ENCODE measurements around the gene DPP6.

The DPP6 gene

DNA sequence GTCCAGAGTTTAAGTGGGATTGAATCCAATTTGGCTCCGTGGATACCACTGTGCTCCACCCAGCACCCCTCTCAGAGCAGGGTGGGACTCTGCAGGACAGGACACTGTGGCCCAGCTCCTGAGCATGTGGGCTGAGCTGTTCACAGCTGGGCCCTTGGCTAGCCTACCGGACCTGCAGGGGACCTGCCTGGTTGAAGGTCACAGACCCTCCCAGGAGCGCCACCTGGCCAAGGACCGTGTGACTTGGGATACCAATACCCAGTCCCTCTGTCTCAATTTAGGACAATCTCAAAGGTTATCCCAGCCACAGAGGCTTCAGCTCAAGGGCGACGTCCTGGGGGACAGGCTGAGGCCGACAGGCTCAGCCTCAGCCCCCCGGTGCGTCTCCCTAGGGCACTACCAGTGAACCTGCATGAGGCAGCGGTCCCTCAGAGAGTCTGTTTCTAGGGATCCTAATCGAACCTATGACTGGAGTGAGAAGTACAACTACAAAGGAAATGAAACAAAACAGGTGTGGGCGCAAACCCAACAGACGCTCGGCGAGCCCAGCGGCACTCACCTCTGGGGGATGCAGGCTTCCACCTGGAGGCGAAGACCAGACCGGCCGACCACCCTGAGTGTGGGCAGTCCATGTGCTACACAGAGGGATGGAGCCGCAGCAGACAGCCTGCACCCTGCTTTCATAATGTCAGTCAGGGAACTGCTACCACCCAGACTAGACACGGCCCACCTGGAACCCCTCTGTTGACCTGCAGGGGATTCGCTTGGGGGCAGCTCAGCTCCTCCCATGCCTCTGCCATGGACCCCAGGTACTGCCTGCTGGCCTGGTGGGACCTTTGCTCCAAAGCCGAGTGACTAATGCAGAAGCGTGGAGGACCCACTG is 847.0 kb downstream of the DPP6 start:
- no peak overlapping the region for H3K4me3 ChIP-seq (replicated peaks; ENCODE audit: low read depth, low read length)
- TF ChIP-seq, protein P1, sequence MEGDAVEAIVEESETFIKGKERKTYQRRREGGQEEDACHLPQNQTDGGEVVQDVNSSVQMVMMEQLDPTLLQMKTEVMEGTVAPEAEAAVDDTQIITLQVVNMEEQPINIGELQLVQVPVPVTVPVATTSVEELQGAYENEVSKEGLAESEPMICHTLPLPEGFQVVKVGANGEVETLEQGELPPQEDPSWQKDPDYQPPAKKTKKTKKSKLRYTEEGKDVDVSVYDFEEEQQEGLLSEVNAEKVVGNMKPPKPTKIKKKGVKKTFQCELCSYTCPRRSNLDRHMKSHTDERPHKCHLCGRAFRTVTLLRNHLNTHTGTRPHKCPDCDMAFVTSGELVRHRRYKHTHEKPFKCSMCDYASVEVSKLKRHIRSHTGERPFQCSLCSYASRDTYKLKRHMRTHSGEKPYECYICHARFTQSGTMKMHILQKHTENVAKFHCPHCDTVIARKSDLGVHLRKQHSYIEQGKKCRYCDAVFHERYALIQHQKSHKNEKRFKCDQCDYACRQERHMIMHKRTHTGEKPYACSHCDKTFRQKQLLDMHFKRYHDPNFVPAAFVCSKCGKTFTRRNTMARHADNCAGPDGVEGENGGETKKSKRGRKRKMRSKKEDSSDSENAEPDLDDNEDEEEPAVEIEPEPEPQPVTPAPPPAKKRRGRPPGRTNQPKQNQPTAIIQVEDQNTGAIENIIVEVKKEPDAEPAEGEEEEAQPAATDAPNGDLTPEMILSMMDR (IDR thresholded peaks at IDR 0.05; ENCODE audit: low read depth, low read length, missing control alignments): no peak
- no peak for DNase-seq (ENCODE audit: extremely low read depth, low read depth)

DNA sequence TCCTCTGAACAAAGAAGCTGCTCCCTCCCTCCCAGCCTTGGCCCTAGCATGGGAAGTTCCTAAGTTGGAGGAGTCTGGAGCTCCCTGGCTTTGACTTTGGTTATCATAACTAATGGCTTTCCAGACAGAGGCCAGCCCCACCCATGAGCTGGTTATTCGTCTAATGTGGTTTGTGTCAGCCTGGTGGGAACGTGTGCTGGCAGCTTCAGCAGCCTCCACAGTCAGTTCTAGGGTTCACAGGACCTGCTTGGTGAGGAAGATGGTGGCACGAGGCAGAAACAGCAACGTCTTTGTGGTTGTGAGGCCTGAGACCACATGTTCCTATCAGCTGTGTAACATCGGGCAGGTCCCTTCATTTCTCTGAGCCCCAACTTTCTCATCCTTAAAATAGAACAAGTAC is 847.7 kb downstream of the DPP6 start:
- no peak for DNase-seq (ENCODE audit: extremely low read depth, low read depth)
- TF ChIP-seq, protein P1 (IDR thresholded peaks at IDR 0.05; ENCODE audit: low read depth, low read length, missing control alignments): no peak
- no peak overlapping the region for H3K4me3 ChIP-seq (replicated peaks; ENCODE audit: low read depth, low read length)

DNA sequence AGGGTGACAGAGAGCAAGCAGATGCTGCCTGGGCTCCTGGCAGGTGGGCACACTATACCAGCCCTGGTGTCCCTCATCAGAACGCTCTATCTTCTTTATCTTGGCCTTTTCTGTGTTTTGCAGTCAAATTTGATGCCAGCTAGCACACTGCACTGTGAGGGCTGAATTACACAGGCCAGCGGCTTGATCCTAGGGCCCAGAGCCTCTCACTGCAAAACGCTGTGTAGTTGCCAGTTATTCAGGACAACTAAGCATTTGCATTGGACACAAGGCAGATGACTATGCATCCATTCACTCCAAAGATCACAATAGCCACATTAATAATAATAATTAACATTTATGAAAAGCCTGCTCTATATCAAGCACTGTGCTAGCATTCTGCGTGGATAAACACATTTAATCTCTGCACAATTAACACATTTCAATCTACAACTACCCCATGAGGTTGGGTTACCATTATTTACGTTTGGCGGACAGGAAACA is 850.4 kb downstream of the DPP6 start:
- H3K4me3 ChIP-seq (replicated peaks; ENCODE audit: low read depth, low read length): no peak overlapping the region
- TF ChIP-seq, protein P1 (IDR thresholded peaks at IDR 0.05; ENCODE audit: low read depth, low read length, missing control alignments): no peak
- no peak for DNase-seq (ENCODE audit: extremely low read depth, low read depth)

DNA sequence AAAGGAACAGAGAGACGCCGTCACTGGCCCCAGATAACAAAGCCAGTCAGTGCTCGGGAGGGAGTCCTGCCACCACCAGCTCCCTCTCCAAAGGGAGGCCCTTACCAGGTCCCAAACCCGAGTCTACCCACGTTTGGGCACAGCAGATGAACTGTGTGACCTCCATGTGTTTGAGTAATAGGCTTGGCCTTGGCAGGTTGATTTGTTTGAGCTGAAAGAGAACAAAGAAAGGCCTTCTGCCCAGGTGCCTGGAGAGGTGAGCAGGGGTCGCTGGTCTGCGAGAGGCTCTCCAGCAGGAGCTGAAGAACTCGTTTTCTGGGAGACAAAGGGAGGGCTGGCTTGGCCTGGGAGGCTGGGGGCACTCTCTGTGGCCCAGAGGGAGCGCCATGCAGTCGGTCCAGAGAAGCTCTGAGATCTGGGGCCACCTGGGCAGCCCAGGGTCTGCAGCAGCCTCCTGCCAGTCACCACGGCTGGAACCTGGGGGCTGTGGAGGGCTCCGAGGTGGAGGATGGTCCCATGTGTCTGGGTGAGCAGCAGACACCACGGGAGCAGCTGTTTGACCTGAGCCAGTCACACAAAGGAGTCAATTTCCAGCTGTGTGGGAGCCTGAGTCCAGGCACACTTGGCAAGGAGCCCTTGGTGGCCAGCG is 851.0 kb downstream of the DPP6 start:
- no peak overlapping the region for H3K4me3 ChIP-seq (replicated peaks; ENCODE audit: low read depth, low read length)
- DNase-seq (ENCODE audit: extremely low read depth, low read depth): no peak
- TF ChIP-seq, protein P1 (IDR thresholded peaks at IDR 0.05; ENCODE audit: low read depth, low read length, missing control alignments): no peak

DNA sequence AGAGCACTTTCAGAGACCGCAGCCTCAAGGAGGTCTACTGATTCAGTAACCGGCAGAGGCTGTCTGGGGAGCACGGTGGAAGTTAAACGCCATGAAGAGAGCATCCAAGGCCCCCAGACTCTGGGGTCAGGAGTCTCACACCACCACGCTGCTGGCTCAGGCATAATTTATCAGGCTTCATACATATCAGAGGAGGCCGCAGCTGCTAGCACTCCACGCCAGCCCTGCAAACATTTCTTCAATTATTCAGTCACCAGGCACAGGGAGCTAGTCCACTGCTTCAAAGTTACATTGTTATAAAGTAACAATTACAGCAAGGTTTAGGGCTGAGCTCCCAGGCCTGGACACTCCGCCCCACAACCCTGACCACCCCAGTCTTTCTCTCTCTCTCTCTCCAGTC is 852.9 kb downstream of the DPP6 start:
- no peak overlapping the region for H3K4me3 ChIP-seq (replicated peaks; ENCODE audit: low read depth, low read length)
- TF ChIP-seq, protein P1 (IDR thresholded peaks at IDR 0.05; ENCODE audit: low read depth, low read length, missing control alignments): no peak
- no peak for DNase-seq (ENCODE audit: extremely low read depth, low read depth)

DNA sequence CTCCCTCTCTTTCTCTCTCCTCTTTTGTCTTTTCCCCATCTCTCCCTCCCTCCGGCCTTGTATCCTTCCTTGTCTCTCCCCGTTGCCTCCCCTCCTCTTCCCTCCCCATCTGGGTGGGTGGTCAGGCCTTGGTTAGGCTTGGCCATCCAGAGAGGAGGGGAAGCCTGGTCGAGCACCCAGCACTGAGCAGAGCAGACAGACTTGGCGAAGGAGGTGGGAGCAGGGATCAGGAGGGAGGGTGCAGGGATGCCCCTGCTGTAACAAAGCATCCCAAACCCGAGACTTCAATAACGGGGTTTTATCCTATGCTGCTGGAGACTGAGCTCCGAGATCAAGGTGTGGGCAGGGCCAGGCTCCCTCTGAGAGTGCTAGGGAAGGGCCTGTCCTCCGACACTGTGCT is 853.4 kb downstream of the DPP6 start:
- TF ChIP-seq, protein P1 (IDR thresholded peaks at IDR 0.05; ENCODE audit: low read depth, low read length, missing control alignments): no peak
- no peak for DNase-seq (ENCODE audit: extremely low read depth, low read depth)
- no peak overlapping the region for H3K4me3 ChIP-seq (replicated peaks; ENCODE audit: low read depth, low read length)
